ENCODE measurements around the gene IL4I1.
A peak's percentile ranks its signal among the peaks of the same experiment; 100 is the strongest.

Gene IL4I1

DNA sequence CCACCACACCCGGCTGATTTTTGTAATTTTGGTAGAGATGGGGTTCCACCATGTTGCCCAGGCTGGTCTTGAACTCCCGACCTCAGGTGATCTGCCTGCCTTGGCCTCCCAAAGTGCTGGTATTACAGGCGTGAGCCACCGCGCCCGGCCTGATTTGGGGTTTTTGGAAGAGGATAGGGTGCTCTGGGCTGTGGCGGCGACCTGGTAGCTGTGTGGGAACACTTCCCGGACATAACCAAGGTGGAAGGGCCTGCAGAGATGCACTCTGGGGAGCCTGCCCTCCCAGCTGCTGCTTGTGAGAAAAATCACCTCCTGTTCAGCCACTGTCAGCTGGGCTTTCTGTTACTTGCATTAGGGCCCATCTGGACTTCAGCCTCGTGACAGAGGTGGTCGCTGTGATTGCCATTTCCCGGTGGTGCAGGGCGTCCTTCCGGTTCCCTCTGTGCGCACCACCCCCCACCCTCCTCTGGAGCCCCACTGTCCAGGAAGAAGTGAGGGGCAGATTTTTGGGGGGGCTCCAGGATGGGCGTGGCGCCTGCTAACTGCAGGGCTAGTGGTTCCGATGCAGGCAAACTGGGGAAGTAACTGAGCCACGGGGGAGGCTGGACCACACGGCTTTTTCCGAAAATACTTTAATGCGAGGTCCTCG is 7.5 kb downstream of the IL4I1 start:
- no peak overlapping the region for H3K27ac ChIP-seq
- peaks cover 7% of the 10 kb centered on the region for H3K36me3 ChIP-seq
- no peaks in the 10 kb centered on the region for H3K9me3 ChIP-seq (ENCODE audit: severe bottlenecking)
- no peak overlapping the region for H3K4me3 ChIP-seq (ENCODE audit: low read depth, low read length)
- TF ChIP-seq CTCF (IDR thresholded peaks at IDR 0.05; ENCODE audit: low read depth, low read length) = no peak
- H3K27me3 ChIP-seq (ENCODE audit: insufficient read depth, low read depth, severe bottlenecking) = no peaks in the 10 kb centered on the region
- DNase-seq = no peak

GRCh38 chr19:49888510-49888824 is 8.2 kb downstream of the IL4I1 start:
- Histone ChIP-seq H3K27ac (no peak overlapping the region), H3K27me3 (ENCODE audit: insufficient read depth, low read depth, severe bottlenecking) (no peaks in the 10 kb centered on the region), H3K9me3 (ENCODE audit: severe bottlenecking) (no peaks in the 10 kb centered on the region), H3K36me3 (peaks cover 13% of the 10 kb centered on the region), H3K4me3 (ENCODE audit: low read depth, low read length) (no peak overlapping the region)
- DNase-seq = no peak
- TF ChIP-seq CTCF (IDR thresholded peaks at IDR 0.05; ENCODE audit: low read depth, low read length) = no peak

DNA sequence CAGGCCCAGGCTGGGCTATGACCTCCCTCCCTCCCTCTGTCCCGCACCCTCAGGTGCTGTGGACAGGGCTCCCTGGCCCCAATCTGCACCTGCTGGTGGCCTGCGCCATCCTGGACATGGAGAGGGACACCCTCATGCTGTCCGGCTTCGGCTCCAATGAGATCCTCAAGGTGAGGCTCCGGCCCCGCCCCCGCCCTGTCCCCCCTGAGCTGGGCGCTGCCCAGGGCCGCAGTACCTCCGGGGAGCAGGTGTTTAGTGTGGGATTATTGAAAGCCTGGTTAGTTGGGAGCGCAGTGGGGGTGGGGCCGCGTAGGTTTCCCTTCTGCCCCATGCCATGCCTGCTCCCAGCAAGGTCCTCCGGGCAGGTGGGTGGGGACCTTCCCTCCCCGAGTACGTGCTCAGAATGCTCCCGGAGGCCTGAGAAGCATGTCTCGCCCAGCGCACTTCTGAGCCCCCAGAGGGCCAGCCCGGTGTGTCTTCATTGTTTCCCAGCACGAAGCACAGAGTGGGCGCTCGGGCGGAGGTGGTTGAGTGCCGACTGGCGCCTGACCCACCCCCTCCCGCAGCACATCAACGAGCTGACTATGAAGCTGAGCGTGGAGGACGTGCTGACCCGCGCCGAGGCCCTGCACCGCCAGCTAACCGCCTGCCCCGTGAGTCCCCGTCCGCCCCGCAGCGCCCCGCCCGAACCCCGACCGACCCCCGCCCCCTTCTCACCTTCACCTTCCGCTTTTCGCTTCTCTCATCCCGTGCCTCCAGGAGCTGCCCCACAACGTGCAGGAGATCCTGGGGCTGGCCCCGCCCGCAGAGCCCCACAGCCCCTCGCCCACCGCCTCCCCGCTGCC is 8.8 kb downstream of the IL4I1 start:
- DNase-seq = peak; percentile 73
- TF ChIP-seq CTCF (IDR thresholded peaks at IDR 0.05; ENCODE audit: low read depth, low read length) = no peak

DNA sequence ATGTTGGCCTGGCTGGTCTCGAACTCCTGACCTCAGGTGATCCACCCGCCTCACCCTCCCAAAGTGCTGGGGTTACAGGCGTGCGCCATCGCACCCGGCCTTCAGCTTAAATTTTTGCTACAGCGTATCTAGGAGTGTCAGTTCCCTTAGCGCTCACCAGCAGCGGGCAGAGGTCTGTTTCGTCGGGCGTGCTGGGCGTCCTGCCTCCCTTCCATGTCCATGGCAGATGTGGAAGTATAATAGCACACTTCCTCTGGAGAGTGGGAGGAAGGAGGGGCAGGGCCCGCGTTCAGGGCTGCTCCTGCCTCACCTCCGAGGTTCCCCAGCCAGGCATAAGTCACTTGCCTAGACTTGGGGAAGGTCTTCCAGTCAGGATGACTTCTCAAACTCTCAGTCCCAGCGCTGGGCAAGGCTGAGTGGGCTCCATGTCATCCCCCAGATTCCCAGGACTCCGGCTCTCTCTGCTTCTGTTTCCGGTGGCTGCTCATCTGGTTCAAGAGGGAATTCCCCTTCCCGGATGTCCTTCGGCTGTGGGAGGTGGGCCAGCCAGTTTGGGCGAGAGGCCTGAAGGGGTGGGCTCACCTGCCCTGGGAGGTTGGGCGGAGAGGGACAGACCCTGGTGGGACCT is 9.5 kb downstream of the IL4I1 start:
- TF ChIP-seq CTCF (IDR thresholded peaks at IDR 0.05; ENCODE audit: low read depth, low read length) = no peak
- Histone ChIP-seq H3K9me3 (ENCODE audit: severe bottlenecking) (no peaks in the 10 kb centered on the region), H3K27me3 (ENCODE audit: insufficient read depth, low read depth, severe bottlenecking) (no peaks in the 10 kb centered on the region), H3K4me3 (ENCODE audit: low read depth, low read length) (peak overlapping the region; percentile 29), H3K27ac (peak overlapping the region; percentile 61), H3K36me3 (peaks cover 26% of the 10 kb centered on the region)
- no peak for DNase-seq

More for the DNA sequence above, 8.8 kb downstream of the IL4I1 start:
- H3K9me3 ChIP-seq (ENCODE audit: severe bottlenecking) = no peaks in the 10 kb centered on the region
- peak overlapping the region; percentile 61 for H3K27ac ChIP-seq
- no peaks in the 10 kb centered on the region for H3K27me3 ChIP-seq (ENCODE audit: insufficient read depth, low read depth, severe bottlenecking)
- H3K36me3 ChIP-seq = peaks cover 18% of the 10 kb centered on the region
- peak overlapping the region; percentile 29 for H3K4me3 ChIP-seq (ENCODE audit: low read depth, low read length)

DNA sequence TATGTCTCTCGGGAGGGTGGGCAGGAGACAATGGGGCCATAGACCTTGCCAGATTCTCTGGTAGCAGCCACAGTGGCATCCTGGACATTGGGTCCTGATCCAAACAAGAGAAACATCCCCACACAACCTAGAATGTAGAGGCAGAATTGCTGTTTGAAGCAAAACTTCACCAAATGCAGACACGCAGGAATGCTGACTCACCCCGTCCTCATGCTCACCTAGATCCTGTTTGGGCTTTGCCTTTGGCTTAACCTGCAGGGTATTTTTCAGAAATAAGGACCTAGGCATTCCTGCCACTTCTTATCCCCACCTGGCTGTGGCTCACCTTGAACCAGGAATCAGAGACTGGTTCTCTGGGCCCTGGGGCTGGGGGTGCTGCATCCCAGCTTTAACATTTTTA is 11.9 kb downstream of the IL4I1 start:
- H3K36me3 ChIP-seq = peaks cover 49% of the 10 kb centered on the region
- H3K4me3 ChIP-seq (ENCODE audit: low read depth, low read length) = no peak overlapping the region
- no peak for TF ChIP-seq CTCF (IDR thresholded peaks at IDR 0.05; ENCODE audit: low read depth, low read length)
- H3K27ac ChIP-seq = no peak overlapping the region
- no peaks in the 10 kb centered on the region for H3K9me3 ChIP-seq (ENCODE audit: severe bottlenecking)
- DNase-seq = no peak
- H3K27me3 ChIP-seq (ENCODE audit: insufficient read depth, low read depth, severe bottlenecking) = no peaks in the 10 kb centered on the region
